ENCODE measurements around the gene SP6.

SP6 gene

GRCh38 chr17:47882695-47883588 is 32.0 kb upstream of the SP6 start:
- no peak for ATAC-seq
- TF ChIP-seq ZNF8 (CRISPR knock-in tag; IDR thresholded peaks at IDR 0.05), result no peak
- no peak for TF ChIP-seq TCF4 (CRISPR knock-in tag; IDR thresholded peaks at IDR 0.05; ENCODE audit: borderline replicate concordance)
- TF ChIP-seq, protein P1, sequence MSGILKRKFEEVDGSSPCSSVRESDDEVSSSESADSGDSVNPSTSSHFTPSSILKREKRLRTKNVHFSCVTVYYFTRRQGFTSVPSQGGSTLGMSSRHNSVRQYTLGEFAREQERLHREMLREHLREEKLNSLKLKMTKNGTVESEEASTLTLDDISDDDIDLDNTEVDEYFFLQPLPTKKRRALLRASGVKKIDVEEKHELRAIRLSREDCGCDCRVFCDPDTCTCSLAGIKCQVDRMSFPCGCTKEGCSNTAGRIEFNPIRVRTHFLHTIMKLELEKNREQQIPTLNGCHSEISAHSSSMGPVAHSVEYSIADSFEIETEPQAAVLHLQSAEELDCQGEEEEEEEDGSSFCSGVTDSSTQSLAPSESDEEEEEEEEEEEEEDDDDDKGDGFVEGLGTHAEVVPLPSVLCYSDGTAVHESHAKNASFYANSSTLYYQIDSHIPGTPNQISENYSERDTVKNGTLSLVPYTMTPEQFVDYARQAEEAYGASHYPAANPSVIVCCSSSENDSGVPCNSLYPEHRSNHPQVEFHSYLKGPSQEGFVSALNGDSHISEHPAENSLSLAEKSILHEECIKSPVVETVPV (CRISPR knock-in tag; IDR thresholded peaks at IDR 0.05), result no peak
- TF ChIP-seq ISL1 (CRISPR knock-in tag; IDR thresholded peaks at IDR 0.05), result no peak
- no peak for TF ChIP-seq ARNTL (CRISPR knock-in tag; IDR thresholded peaks at IDR 0.05; ENCODE audit: borderline replicate concordance, low read depth)
- TF ChIP-seq ZNF70 (CRISPR knock-in tag; IDR thresholded peaks at IDR 0.05), result no peak
- TF ChIP-seq ZNF565 (CRISPR knock-in tag; conservative IDR thresholded peaks at IDR 0.05; ENCODE audit: low read depth), result no peak
- no peak for TF ChIP-seq RARB (CRISPR knock-in tag; IDR thresholded peaks at IDR 0.05)
- TF ChIP-seq ESRRG (CRISPR knock-in tag; IDR thresholded peaks at IDR 0.05), result no peak
- no peak for TF ChIP-seq POU6F1 (CRISPR knock-in tag; IDR thresholded peaks at IDR 0.05; ENCODE audit: borderline replicate concordance, low read depth)
- TF ChIP-seq ZFP30 (CRISPR knock-in tag; IDR thresholded peaks at IDR 0.05), result no peak
- no peak for TF ChIP-seq CSDC2 (CRISPR knock-in tag; IDR thresholded peaks at IDR 0.05)
- no peak for TF ChIP-seq OSR1 (CRISPR knock-in tag; IDR thresholded peaks at IDR 0.05)
- TF ChIP-seq SNAI2 (CRISPR knock-in tag; IDR thresholded peaks at IDR 0.05), result no peak
- no peak for TF ChIP-seq ZFP3 (CRISPR knock-in tag; IDR thresholded peaks at IDR 0.05)
- no peak for TF ChIP-seq TOX (CRISPR knock-in tag; IDR thresholded peaks at IDR 0.05; ENCODE audit: borderline replicate concordance)
- TF ChIP-seq, protein P2, sequence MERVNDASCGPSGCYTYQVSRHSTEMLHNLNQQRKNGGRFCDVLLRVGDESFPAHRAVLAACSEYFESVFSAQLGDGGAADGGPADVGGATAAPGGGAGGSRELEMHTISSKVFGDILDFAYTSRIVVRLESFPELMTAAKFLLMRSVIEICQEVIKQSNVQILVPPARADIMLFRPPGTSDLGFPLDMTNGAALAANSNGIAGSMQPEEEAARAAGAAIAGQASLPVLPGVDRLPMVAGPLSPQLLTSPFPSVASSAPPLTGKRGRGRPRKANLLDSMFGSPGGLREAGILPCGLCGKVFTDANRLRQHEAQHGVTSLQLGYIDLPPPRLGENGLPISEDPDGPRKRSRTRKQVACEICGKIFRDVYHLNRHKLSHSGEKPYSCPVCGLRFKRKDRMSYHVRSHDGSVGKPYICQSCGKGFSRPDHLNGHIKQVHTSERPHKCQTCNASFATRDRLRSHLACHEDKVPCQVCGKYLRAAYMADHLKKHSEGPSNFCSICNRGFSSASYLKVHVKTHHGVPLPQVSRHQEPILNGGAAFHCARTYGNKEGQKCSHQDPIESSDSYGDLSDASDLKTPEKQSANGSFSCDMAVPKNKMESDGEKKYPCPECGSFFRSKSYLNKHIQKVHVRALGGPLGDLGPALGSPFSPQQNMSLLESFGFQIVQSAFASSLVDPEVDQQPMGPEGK (CRISPR knock-in tag; IDR thresholded peaks at IDR 0.05; ENCODE audit: borderline replicate concordance), result no peak
- TF ChIP-seq, protein P3, sequence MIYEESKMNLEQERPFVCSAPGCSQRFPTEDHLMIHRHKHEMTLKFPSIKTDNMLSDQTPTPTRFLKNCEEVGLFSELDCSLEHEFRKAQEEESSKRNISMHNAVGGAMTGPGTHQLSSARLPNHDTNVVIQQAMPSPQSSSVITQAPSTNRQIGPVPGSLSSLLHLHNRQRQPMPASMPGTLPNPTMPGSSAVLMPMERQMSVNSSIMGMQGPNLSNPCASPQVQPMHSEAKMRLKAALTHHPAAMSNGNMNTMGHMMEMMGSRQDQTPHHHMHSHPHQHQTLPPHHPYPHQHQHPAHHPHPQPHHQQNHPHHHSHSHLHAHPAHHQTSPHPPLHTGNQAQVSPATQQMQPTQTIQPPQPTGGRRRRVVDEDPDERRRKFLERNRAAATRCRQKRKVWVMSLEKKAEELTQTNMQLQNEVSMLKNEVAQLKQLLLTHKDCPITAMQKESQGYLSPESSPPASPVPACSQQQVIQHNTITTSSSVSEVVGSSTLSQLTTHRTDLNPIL (CRISPR knock-in tag; IDR thresholded peaks at IDR 0.05; ENCODE audit: low read depth), result no peak
- no peak for TF ChIP-seq BACH2 (CRISPR knock-in tag; IDR thresholded peaks at IDR 0.05; ENCODE audit: borderline replicate concordance)
- TF ChIP-seq, protein P4, sequence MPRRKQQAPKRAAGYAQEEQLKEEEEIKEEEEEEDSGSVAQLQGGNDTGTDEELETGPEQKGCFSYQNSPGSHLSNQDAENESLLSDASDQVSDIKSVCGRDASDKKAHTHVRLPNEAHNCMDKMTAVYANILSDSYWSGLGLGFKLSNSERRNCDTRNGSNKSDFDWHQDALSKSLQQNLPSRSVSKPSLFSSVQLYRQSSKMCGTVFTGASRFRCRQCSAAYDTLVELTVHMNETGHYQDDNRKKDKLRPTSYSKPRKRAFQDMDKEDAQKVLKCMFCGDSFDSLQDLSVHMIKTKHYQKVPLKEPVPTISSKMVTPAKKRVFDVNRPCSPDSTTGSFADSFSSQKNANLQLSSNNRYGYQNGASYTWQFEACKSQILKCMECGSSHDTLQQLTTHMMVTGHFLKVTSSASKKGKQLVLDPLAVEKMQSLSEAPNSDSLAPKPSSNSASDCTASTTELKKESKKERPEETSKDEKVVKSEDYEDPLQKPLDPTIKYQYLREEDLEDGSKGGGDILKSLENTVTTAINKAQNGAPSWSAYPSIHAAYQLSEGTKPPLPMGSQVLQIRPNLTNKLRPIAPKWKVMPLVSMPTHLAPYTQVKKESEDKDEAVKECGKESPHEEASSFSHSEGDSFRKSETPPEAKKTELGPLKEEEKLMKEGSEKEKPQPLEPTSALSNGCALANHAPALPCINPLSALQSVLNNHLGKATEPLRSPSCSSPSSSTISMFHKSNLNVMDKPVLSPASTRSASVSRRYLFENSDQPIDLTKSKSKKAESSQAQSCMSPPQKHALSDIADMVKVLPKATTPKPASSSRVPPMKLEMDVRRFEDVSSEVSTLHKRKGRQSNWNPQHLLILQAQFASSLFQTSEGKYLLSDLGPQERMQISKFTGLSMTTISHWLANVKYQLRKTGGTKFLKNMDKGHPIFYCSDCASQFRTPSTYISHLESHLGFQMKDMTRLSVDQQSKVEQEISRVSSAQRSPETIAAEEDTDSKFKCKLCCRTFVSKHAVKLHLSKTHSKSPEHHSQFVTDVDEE (CRISPR knock-in tag; IDR thresholded peaks at IDR 0.05), result no peak

GRCh38 chr17:47882247-47882646 is 31.3 kb upstream of the SP6 start:
- peak; percentile 8; the same call in 1 of the 3 replicates for ATAC-seq
- TF ChIP-seq CSDC2 (CRISPR knock-in tag; IDR thresholded peaks at IDR 0.05) (no peak), ZNF8 (CRISPR knock-in tag; IDR thresholded peaks at IDR 0.05) (no peak), ZFP30 (CRISPR knock-in tag; IDR thresholded peaks at IDR 0.05) (no peak), GLIS3 (CRISPR knock-in tag; IDR thresholded peaks at IDR 0.05) (no peak), RARB (CRISPR knock-in tag; IDR thresholded peaks at IDR 0.05) (no peak), OSR1 (CRISPR knock-in tag; IDR thresholded peaks at IDR 0.05) (no peak), PPARA (CRISPR knock-in tag; IDR thresholded peaks at IDR 0.05; ENCODE audit: borderline replicate concordance) (no peak), ZC3H10 (CRISPR knock-in tag; IDR thresholded peaks at IDR 0.05) (no peak), BACH2 (CRISPR knock-in tag; IDR thresholded peaks at IDR 0.05; ENCODE audit: borderline replicate concordance) (no peak), TOX (CRISPR knock-in tag; IDR thresholded peaks at IDR 0.05; ENCODE audit: borderline replicate concordance) (no peak), ARNTL (CRISPR knock-in tag; IDR thresholded peaks at IDR 0.05; ENCODE audit: borderline replicate concordance, low read depth) (no peak), POU6F1 (CRISPR knock-in tag; IDR thresholded peaks at IDR 0.05; ENCODE audit: borderline replicate concordance, low read depth) (no peak), ISL1 (CRISPR knock-in tag; IDR thresholded peaks at IDR 0.05) (no peak), ESRRG (CRISPR knock-in tag; IDR thresholded peaks at IDR 0.05) (no peak), TCF4 (CRISPR knock-in tag; IDR thresholded peaks at IDR 0.05; ENCODE audit: borderline replicate concordance) (no peak)
- TF ChIP-seq, protein P4 (CRISPR knock-in tag; IDR thresholded peaks at IDR 0.05), result no peak
